Ureter (tissue), 1 donor: Measurements from ENCODE around the gene ITIH4. TPM values are rescaled to one million over a fixed set of nuclear protein-coding genes. Genes with fewer than 3 reads are reported as not detected.

Source experiments
- DNase-seq: peaks from one replicate; pipeline ENCODE4 v3.0.0-alpha.2; 2020; ENCODE audit warnings: low spot score
- total RNA-seq: library from RNA; stranded (reverse); gene quantifications from one replicate; pipeline ENCODE4 v1.2.4, GENCODE V29; 2023
- donor health status: DM: yes; HTN: yes; CAD: no.

Gene ITIH4
- 37.1 TPM for total RNA-seq

GRCh38 chr3:52830535-52831258 is at the start of gene ITIH4:
ITIH4 (minus strand) TSS chr3:52830672; CDS start chr3:52830642, 30 bp downstream.
- DNase-seq = no peak

- DNase-seq = no peak
These were observed 49.6 kb upstream of the ITIH4 start for GRCh38 chr3:52880047-52880446.

- no peak for DNase-seq
These were observed 49.1 kb upstream of the ITIH4 start for GRCh38 chr3:52879581-52879980.

GRCh38 chr3:52879090-52879489 is 48.6 kb upstream of the ITIH4 start:
- no peak for DNase-seq

GRCh38 chr3:52877085-52877484 is 46.6 kb upstream of the ITIH4 start:
- DNase-seq = no peak

GRCh38 chr3:52874864-52875587 is 44.6 kb upstream of the ITIH4 start:
- DNase-seq = no peak

GRCh38 chr3:52874160-52874701 is 43.8 kb upstream of the ITIH4 start:
- DNase-seq = no peak

GRCh38 chr3:52873433-52874159 is 43.1 kb upstream of the ITIH4 start:
- DNase-seq = no peak

- no peak for DNase-seq
These were observed 41.8 kb upstream of the ITIH4 start for GRCh38 chr3:52872245-52872644.

GRCh38 chr3:52871761-52872160 is 41.3 kb upstream of the ITIH4 start:
- DNase-seq = no peak

- DNase-seq = no peak
These were observed 40.0 kb upstream of the ITIH4 start for GRCh38 chr3:52870471-52870870.

GRCh38 chr3:52866427-52866826 is 36.0 kb upstream of the ITIH4 start:
- DNase-seq = no peak

- DNase-seq = no peak
These were observed 35.5 kb upstream of the ITIH4 start for GRCh38 chr3:52865994-52866393.

GRCh38 chr3:52860424-52860768 is 29.9 kb upstream of the ITIH4 start:
- no peak for DNase-seq

- no peak for DNase-seq
These were observed 29.4 kb upstream of the ITIH4 start for GRCh38 chr3:52859686-52860423.

- no peak for DNase-seq
These were observed 27.4 kb upstream of the ITIH4 start for GRCh38 chr3:52857864-52858263.

GRCh38 chr3:52857133-52857532 is 26.7 kb upstream of the ITIH4 start:
- DNase-seq = no peak

GRCh38 chr3:52856666-52857065 is 26.2 kb upstream of the ITIH4 start:
- DNase-seq = no peak

GRCh38 chr3:52854013-52854412 is 23.5 kb upstream of the ITIH4 start:
- no peak for DNase-seq

GRCh38 chr3:52852419-52852818 is 21.9 kb upstream of the ITIH4 start:
- no peak for DNase-seq

GRCh38 chr3:52851348-52851747 is 20.9 kb upstream of the ITIH4 start:
- DNase-seq = no peak

GRCh38 chr3:52849656-52850055 is 19.2 kb upstream of the ITIH4 start:
- DNase-seq = no peak
